Mucosa of stomach (tissue), 1 donor: ENCODE results near the gene EMSY.

Source experiments
- H3K27me3 ChIP-seq: one replicate; pipeline ENCODE4 v1.7.0; 2013; ENCODE audit warnings: mild to moderate bottlenecking, low read length; ENCODE audit not compliant: control insufficient read depth, insufficient read depth
- H3K36me3 ChIP-seq: one replicate; pipeline ENCODE4 v1.7.0; 2013; ENCODE audit warnings: low read length; ENCODE audit not compliant: control insufficient read depth, insufficient read depth
- H3K4me1 ChIP-seq: one replicate; pipeline ENCODE4 v1.7.0; 2013; ENCODE audit warnings: mild to moderate bottlenecking, low read length; ENCODE audit not compliant: control insufficient read depth, insufficient read depth
- H3K4me3 ChIP-seq: one replicate; pipeline ENCODE4 v1.7.0; 2013; ENCODE audit warnings: low read length
- H3K9ac ChIP-seq: one replicate; pipeline ENCODE4 v1.7.0; 2013; ENCODE audit warnings: mild to moderate bottlenecking, low read length, moderate library complexity
- H3K9me3 ChIP-seq: one replicate; pipeline ENCODE4 v1.7.0; 2013; ENCODE audit warnings: mild to moderate bottlenecking, low read length, moderate library complexity; ENCODE audit not compliant: control insufficient read depth
- donor health status: Pancreatic carcinoma.

EMSY gene

DNA sequence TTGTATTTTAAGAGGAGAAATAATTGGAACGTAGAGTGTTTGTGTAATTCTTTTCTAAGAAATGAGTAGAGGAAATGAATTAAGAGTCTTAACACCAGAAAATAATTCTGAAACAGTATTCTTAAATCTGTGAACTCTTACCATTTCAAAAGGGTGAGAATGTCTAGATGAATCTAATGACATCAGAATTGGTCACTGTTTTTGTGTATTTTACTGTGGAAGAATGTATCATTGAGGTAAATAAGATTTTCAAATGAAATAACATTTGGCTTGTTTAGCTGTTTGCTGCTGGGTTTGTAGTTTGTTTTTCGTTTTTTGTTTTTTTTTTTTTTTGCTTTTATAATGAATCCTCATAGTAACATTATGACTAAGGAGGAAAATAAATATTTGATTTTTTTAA, 97.6 kb downstream of the EMSY start:
- no peaks in the 10 kb centered on the region for H3K9me3 ChIP-seq
- H3K27me3 ChIP-seq: no peaks in the 10 kb centered on the region
- no peak overlapping the region for H3K4me3 ChIP-seq
- no peaks in the 10 kb centered on the region for H3K4me1 ChIP-seq
- no peaks in the 10 kb centered on the region for H3K36me3 ChIP-seq
- no peak overlapping the region for H3K9ac ChIP-seq

GRCh38 chr11:76543006-76543703, 98.3 kb downstream of the EMSY start:
- Histone ChIP-seq H3K4me3 (no peak overlapping the region), H3K27me3 (no peaks in the 10 kb centered on the region), H3K4me1 (no peaks in the 10 kb centered on the region), H3K9ac (no peak overlapping the region), H3K9me3 (no peaks in the 10 kb centered on the region), H3K36me3 (no peaks in the 10 kb centered on the region)

DNA sequence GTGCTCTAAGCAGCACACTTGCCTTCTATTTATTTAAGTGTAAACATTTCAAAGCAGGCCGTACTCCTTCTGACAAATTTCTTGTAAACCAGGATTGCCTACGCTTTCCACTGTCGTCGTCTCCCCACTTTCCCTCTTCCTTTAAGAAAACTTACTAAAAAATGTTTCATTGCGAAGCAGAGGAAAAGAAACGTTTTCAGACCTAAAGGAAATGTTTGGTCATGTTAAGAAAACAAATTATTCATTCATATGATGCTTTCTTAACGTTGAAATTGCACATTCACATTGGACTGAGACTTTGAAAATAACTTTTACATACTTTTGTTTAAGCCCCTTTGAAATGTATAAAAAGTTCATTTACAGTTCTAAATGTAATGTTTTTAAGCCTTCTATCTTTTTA, 106.0 kb downstream of the EMSY start:
- peaks cover 4% of the 10 kb centered on the region for H3K4me1 ChIP-seq
- H3K9ac ChIP-seq: no peak overlapping the region
- H3K9me3 ChIP-seq: no peaks in the 10 kb centered on the region
- no peaks in the 10 kb centered on the region for H3K36me3 ChIP-seq
- H3K4me3 ChIP-seq: no peak overlapping the region
- no peaks in the 10 kb centered on the region for H3K27me3 ChIP-seq

GRCh38 chr11:76551400-76551799, 106.6 kb downstream of the EMSY start:
- Histone ChIP-seq H3K4me1 (peaks cover 4% of the 10 kb centered on the region), H3K27me3 (no peaks in the 10 kb centered on the region), H3K4me3 (no peak overlapping the region), H3K36me3 (no peaks in the 10 kb centered on the region), H3K9ac (no peak overlapping the region), H3K9me3 (no peaks in the 10 kb centered on the region)

DNA sequence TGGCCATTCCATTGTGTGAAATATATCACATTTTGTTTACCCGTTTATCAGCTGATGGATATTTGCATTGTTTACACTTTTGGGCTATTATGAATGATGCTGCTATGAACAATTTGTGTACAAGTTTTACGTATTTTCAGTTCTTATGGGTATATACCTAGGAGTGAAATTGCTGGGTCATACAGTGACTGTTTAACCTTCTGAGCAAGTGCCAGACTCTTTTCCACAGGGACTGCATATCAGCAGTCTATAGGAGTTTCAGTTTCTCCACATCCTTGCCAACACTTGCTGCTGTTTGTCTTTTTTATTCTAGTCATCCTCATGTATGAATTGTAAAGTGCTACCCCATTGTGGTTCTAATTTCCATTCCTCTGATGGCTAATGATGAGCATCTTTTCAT, 108.2 kb downstream of the EMSY start:
- H3K9ac ChIP-seq: no peak overlapping the region
- no peak overlapping the region for H3K4me3 ChIP-seq
- H3K4me1 ChIP-seq: peaks cover 4% of the 10 kb centered on the region
- H3K36me3 ChIP-seq: no peaks in the 10 kb centered on the region
- no peaks in the 10 kb centered on the region for H3K9me3 ChIP-seq
- H3K27me3 ChIP-seq: no peaks in the 10 kb centered on the region

- no peaks in the 10 kb centered on the region for H3K36me3 ChIP-seq
- H3K4me3 ChIP-seq: no peak overlapping the region
- no peaks in the 10 kb centered on the region for H3K27me3 ChIP-seq
- H3K4me1 ChIP-seq: peaks cover 4% of the 10 kb centered on the region
- H3K9ac ChIP-seq: no peak overlapping the region
- no peaks in the 10 kb centered on the region for H3K9me3 ChIP-seq
Measured at GRCh38 chr11:76553554-76554476, 109.0 kb downstream of the EMSY start.

GRCh38 chr11:76554767-76555166, 109.9 kb downstream of the EMSY start:
- Histone ChIP-seq H3K27me3 (no peaks in the 10 kb centered on the region), H3K4me3 (no peak overlapping the region), H3K9ac (no peak overlapping the region), H3K4me1 (peaks cover 4% of the 10 kb centered on the region), H3K9me3 (no peaks in the 10 kb centered on the region), H3K36me3 (no peaks in the 10 kb centered on the region)

DNA sequence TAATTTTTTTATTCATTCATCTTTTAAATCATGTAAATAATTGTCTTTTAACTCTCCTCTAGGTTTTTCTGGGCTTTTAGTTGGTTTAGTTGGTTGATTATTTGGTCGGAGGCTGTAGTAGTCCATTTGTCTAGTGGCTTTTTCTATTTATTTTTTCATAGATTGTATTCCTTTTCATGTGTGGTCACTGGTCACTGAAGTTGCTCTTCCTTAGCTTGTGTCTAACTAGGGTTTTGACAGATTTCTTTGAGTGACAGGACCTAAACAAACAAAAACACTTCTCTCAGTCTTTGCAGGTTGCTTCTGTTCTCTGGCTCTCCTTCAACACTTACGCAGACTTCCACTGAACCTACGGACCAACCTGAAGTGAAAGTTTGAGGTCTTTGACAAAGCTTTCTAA, 112.6 kb downstream of the EMSY start:
- Histone ChIP-seq H3K27me3 (peaks cover 4% of the 10 kb centered on the region), H3K36me3 (no peaks in the 10 kb centered on the region), H3K4me3 (no peak overlapping the region), H3K9ac (no peak overlapping the region), H3K4me1 (no peaks in the 10 kb centered on the region), H3K9me3 (no peaks in the 10 kb centered on the region)

DNA sequence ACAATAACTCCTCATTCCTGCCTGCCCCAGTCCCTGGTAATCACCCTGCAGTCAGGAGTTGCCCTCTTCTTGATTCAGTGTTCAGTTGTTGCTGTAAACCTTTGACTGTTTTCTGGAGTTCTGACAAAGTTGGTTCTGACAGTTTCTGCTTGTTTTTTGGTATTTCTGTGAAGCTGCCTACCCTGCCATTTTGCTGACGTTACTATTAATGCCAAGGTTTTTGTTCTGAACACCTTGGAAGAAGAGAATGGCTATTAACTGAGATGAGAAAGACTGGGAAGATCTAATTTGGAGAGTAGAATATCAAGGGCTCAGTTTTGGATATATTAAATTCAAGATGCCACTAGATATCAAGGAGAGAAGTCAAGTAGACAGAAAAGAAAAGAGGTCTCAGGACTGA, 113.7 kb downstream of the EMSY start:
- Histone ChIP-seq H3K9me3 (no peaks in the 10 kb centered on the region), H3K27me3 (peaks cover 4% of the 10 kb centered on the region), H3K36me3 (no peaks in the 10 kb centered on the region), H3K4me1 (no peaks in the 10 kb centered on the region), H3K4me3 (no peak overlapping the region), H3K9ac (no peak overlapping the region)

- H3K4me1 ChIP-seq: no peaks in the 10 kb centered on the region
- H3K27me3 ChIP-seq: peaks cover 4% of the 10 kb centered on the region
Measured at GRCh38 chr11:76558891-76559290, 114.1 kb downstream of the EMSY start.

DNA sequence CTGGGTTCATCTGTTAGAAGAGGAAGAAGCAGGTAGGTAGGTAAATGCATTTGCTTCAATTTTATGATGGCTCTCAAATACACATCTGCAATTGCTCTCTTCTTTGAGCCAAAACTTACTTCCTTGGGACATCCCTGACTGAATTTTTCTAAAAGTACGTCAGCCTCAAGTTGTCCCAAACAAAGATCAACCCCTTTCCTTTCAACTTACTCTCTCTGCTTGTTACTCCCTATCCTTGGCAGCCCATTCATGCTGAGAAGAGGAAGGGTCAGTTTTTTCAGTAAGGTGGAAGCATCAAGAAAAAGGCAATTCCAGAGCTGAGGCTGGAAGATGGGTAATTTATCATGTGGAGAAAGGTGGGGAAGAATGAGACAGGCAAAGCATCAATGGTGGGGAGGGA, 114.5 kb downstream of the EMSY start:
- Histone ChIP-seq H3K9me3 (no peaks in the 10 kb centered on the region), H3K4me3 (no peak overlapping the region), H3K27me3 (peaks cover 4% of the 10 kb centered on the region), H3K36me3 (no peaks in the 10 kb centered on the region), H3K9ac (no peak overlapping the region), H3K4me1 (no peaks in the 10 kb centered on the region)

More at GRCh38 chr11:76558891-76559290, 114.1 kb downstream of the EMSY start:
- no peak overlapping the region for H3K9ac ChIP-seq
- no peaks in the 10 kb centered on the region for H3K9me3 ChIP-seq
- no peaks in the 10 kb centered on the region for H3K36me3 ChIP-seq
- no peak overlapping the region for H3K4me3 ChIP-seq

GRCh38 chr11:76560219-76560618, 115.4 kb downstream of the EMSY start:
- Histone ChIP-seq H3K9me3 (no peaks in the 10 kb centered on the region), H3K4me3 (no peak overlapping the region), H3K27me3 (peaks cover 4% of the 10 kb centered on the region), H3K36me3 (no peaks in the 10 kb centered on the region), H3K4me1 (no peaks in the 10 kb centered on the region), H3K9ac (no peak overlapping the region)
